Neural progenitor cell (in vitro differentiated cells): Measurements from ENCODE around the gene APOBEC3H.
A peak's percentile ranks its signal among the peaks of the same experiment; 100 is the strongest.

Experiments
- CTCF ChIP-seq: fragments of 200-600 bp; sonication (generic); IDR thresholded peaks from 2 replicates; pipeline ENCODE4 v1.5.1; 2017; ENCODE audit warnings: antibody characterized with exemption, mild to moderate bottlenecking
- EZH2 ChIP-seq: fragments of 200-600 bp; sonication (generic); IDR thresholded peaks from 2 replicates; pipeline ENCODE4 v1.6.1; 2017; ENCODE audit warnings: antibody characterized with exemption, mild to moderate bottlenecking, moderate library complexity
- EZH2phosphoT487 ChIP-seq: fragments of 200-600 bp; sonication (generic); IDR thresholded peaks from 2 replicates; pipeline ENCODE4 v1.6.1; 2017; ENCODE audit warnings: antibody characterized with exemption

- peak; percentile 11 for TF ChIP-seq CTCF
- no peak for TF ChIP-seq EZH2phosphoT487
- no peak for TF ChIP-seq EZH2
These were observed 53.1 kb downstream of the APOBEC3H start for GRCh38 chr22:39149915-39150847.
